ENCODE results near the gene OR5B21. TPM values are rescaled to one million over a fixed set of nuclear protein-coding genes. Genes with fewer than 3 reads are reported as not detected.

The OR5B21 gene
- not detected in 2 replicates for total RNA-seq (ENCODE audit: low replicate concordance)

DNA sequence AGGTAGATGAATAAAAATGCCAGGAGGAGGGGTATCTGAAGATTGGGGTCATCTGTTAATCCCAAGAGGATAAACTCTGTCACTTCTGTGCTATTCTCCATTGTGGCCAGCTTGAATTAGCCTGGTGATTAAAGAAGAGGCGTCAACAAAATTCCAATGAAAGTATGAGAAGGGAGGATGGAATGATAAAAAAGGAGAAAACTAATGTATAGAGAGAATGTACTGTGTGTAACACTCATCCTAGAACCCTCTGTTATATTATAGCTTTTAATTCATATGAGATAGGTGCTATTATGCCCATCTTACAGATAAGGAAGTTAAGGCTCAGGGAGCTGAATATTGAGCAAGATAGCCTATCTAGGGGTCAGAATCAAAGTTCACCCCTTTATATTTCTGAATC lies at the start of gene OR5B21:
OR5B21 (minus strand) TSS at position 101 of the 400 bp plus-strand sequence; CDS start at position 101, 0 bp downstream.

Other genes with a start within 250 kb of the OR5B21 start
- not detected in 2 replicates for gene OR10W1, start 239.8 kb downstream of the OR5B21 start, total RNA-seq (ENCODE audit: low replicate concordance)
- not detected in 2 replicates for gene OR5B17, start 149.0 kb downstream of the OR5B21 start, total RNA-seq (ENCODE audit: low replicate concordance)
- gene OR5B3, start 101.2 kb downstream of the OR5B21 start, total RNA-seq (ENCODE audit: low replicate concordance) = not detected in 2 replicates
- gene OR5B2, start 80.0 kb downstream of the OR5B21 start, total RNA-seq (ENCODE audit: low replicate concordance) = not detected in 2 replicates
- gene OR5B12, start 65.9 kb downstream of the OR5B21 start, total RNA-seq (ENCODE audit: low replicate concordance) = not detected in 2 replicates
- 3.6 and 13.8 TPM in 2 replicates for gene LPXN, start 67.8 kb upstream of the OR5B21 start, total RNA-seq (ENCODE audit: low replicate concordance)
- gene ZFP91, start 71.0 kb upstream of the OR5B21 start, total RNA-seq (ENCODE audit: low replicate concordance) = 19.3 and 29.0 TPM in 2 replicates
- gene CNTF, start 114.6 kb upstream of the OR5B21 start, total RNA-seq (ENCODE audit: low replicate concordance) = 0.70 and 0.90 TPM in 2 replicates
- not detected in 2 replicates for gene GLYAT, start 223.8 kb upstream of the OR5B21 start, total RNA-seq (ENCODE audit: low replicate concordance)